Heart right ventricle (tissue), 16 donors: ENCODE data around the gene TMPRSS4. TPM values are rescaled to one million over a fixed set of nuclear protein-coding genes. Genes with fewer than 3 reads are reported as not detected.
A peak's percentile ranks its signal among the peaks of the same experiment; 100 is the strongest.

Experiments
- ATAC-seq, 8 donors: fragments of 200-7000 bp; cut with Tn5 transposase; one replicate each; pipeline ENCODE4 v1.9.1; 2020; ENCODE audit warnings: mild to moderate bottlenecking in 8 of 8, moderate library complexity in 8 of 8, moderate number of reproducible peaks in 1 of 8
- DNase-seq, 2 donors: peaks; one replicate each; pipeline ENCODE4 v3.0.0-alpha.2; 2020
- H3K27ac ChIP-seq, 10 donors: fragments of 200-600 bp; sonication (generic) in 2 of 10; one replicate each; pipeline versions ENCODE4 v1.5.0 to v1.8.0; 2020 to 2022; ENCODE audit warnings: mild to moderate bottlenecking in 3 of 10
- H3K27me3 ChIP-seq, 7 donors: fragments of 200-600 bp; one replicate each; pipeline ENCODE4 v1.8.0; 2021 to 2022; ENCODE audit warnings: mild to moderate bottlenecking in 2 of 7
- H3K36me3 ChIP-seq, 9 donors: fragments of 200-600 bp; sonication (generic) in 1 of 9; one replicate each; pipeline versions ENCODE4 v1.5.0 to v1.8.0; 2020 to 2022; ENCODE audit warnings: mild to moderate bottlenecking in 2 of 9
- H3K4me1 ChIP-seq, 9 donors: fragments of 200-600 bp; sonication (generic) in 1 of 9; one replicate each; pipeline versions ENCODE4 v1.5.0 to v1.8.0; 2020 to 2022; ENCODE audit warnings: mild to moderate bottlenecking in 4 of 9
- H3K4me3 ChIP-seq, 10 donors: fragments of 200-600 bp; sonication (generic) in 2 of 10; one replicate each; pipeline versions ENCODE4 v1.5.0 to v1.8.0; 2020 to 2022; ENCODE audit warnings: mild to moderate bottlenecking in 7 of 10, moderate library complexity in 2 of 10
- H3K9me3 ChIP-seq, 11 donors: fragments of 200-600 bp in 10 of 11; sonication (generic) in 2 of 11; one replicate each; pipeline versions ENCODE4 v1.5.0 to v1.8.0; 2013 to 2022; ENCODE audit warnings: mild to moderate bottlenecking in 2 of 11, control low read depth in 1 of 11, moderate library complexity in 1 of 11
- WGBS, 2 donors: extraction: QIAGEN DNeasy Blood & Tissue Kit; methylation state at CpG; one replicate each; pipeline ENCODE4 v1.1.7; 2013; ENCODE audit warnings: inconsistent platforms in 1 of 2; 5-methylcytosine and 5-hydroxymethylcytosine counted together
- intact Hi-C, 10 donors: fragments of 100-400 bp; cut with DNase I; formaldehyde crosslinking; loops; one replicate each; pipeline versions ENCODE4 v1.11.1 to v1.14.2; 2022
- polyA plus RNA-seq, 2 donors: library from polyadenylated mRNA; stranded (reverse); fragments of 200-250 nt; gene quantifications; one replicate each; pipeline ENCODE4 v1.2.3, GENCODE V29; 2013
- total RNA-seq, 10 donors: library from RNA; stranded (reverse); fragmentation: NEBNext Ultra II Directional in 3 of 10; extraction: Animal tissue kit (Norgen Biotek cat#: 25700) in 3 of 10; gene quantifications; one replicate each; pipeline versions ENCODE4 v1.2.1 to v1.2.4, GENCODE V29; 2021 to 2023
- TF ChIP-seq, protein P1 (sequence below), 9 donors: fragments of 200-600 bp; sonication (generic) in 2 of 9; IDR thresholded peaks; one replicate each; pipeline versions ENCODE4 v1.5.0 to v1.8.0; 2021 to 2022; ENCODE audit warnings: antibody characterized with exemption in 9 of 9, mild to moderate bottlenecking in 5 of 9, moderate library complexity in 1 of 9
- donor health status: Arrhythmogenic right ventricular cardiomyopathy.
- donor health status: ischemic (EF 13 %, LVEDD 7.1; RV severe dilation, severe dysfunction).
- donor health status: healthy with polysubstance abuse.
- donor health status: DM: no; HTN: yes; CAD: no.
- donor health status: DM: no; HTN: no; CAD: no.
- donor health status: ischemic (EF 25% LVEDD 6.9; RV normal size, moderate dysfunction).
- donor health status: ischemic (EF 25% LVEDD 5.7; RV mildly dilated, moderate dysfunction).
- donor health status: healthy.
- donor health status: DM: yes; HTN: yes; CAD: no.
- donor health status: Ischemic cardiomyopathy.
- donor health status: ischemic (EF 35%, LVEDD 5.7; RV mildly dilated, moderate dysfunction).
- donor health status: nonischemic (EF 11% LVEDD 7.7; RV severe dilation, severe dysfunction).
- donor health status: DM: yes; HTN: yes; CAD: no.
- donor health status: PGD.
- donor health status: ischemic (EF 29% LVEDD 5.4; RV normal size, mild dysfunction).
- donor health status: nonischemic (EF 23%, LVEDD 6.1; RV moderate dilation, normal function).

The TMPRSS4 gene
- total and polyA plus RNA-seq, 12 donors: 0.34 to 1.4 (median 0.84) TPM; not detected in 8

- TF ChIP-seq, protein P1, sequence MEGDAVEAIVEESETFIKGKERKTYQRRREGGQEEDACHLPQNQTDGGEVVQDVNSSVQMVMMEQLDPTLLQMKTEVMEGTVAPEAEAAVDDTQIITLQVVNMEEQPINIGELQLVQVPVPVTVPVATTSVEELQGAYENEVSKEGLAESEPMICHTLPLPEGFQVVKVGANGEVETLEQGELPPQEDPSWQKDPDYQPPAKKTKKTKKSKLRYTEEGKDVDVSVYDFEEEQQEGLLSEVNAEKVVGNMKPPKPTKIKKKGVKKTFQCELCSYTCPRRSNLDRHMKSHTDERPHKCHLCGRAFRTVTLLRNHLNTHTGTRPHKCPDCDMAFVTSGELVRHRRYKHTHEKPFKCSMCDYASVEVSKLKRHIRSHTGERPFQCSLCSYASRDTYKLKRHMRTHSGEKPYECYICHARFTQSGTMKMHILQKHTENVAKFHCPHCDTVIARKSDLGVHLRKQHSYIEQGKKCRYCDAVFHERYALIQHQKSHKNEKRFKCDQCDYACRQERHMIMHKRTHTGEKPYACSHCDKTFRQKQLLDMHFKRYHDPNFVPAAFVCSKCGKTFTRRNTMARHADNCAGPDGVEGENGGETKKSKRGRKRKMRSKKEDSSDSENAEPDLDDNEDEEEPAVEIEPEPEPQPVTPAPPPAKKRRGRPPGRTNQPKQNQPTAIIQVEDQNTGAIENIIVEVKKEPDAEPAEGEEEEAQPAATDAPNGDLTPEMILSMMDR (IDR thresholded peaks at IDR 0.05): no peak
- peak in 1 of 8 donors; percentile 19 for ATAC-seq
These were observed 16.2 kb downstream of the TMPRSS4 start for GRCh38 chr11:118092907-118093571.

GRCh38 chr11:118095493-118095892 is 18.6 kb downstream of the TMPRSS4 start:
- intact Hi-C loops: no loop called here
- no peak for ATAC-seq
- H3K27me3 ChIP-seq: no peaks in the 10 kb centered on the region

More at GRCh38 chr11:118092907-118093571, 16.2 kb downstream of the TMPRSS4 start:
- Histone ChIP-seq H3K4me3 (no peak overlapping the region), H3K4me1 (peaks cover 0 to 5% (median 0%) of the 10 kb centered on the region in 9 donors), H3K27ac (no peak overlapping the region), H3K9me3 (peaks cover 0 to 5% (median 0%) of the 10 kb centered on the region in 11 donors), H3K36me3 (no peaks in the 10 kb centered on the region), H3K27me3 (no peaks in the 10 kb centered on the region)
- 73 to 77% methylated on average over 8 of the region's 8 CpGs for WGBS, 2 donors
- no peak for DNase-seq
- intact Hi-C loops: no loop called here

DNA sequence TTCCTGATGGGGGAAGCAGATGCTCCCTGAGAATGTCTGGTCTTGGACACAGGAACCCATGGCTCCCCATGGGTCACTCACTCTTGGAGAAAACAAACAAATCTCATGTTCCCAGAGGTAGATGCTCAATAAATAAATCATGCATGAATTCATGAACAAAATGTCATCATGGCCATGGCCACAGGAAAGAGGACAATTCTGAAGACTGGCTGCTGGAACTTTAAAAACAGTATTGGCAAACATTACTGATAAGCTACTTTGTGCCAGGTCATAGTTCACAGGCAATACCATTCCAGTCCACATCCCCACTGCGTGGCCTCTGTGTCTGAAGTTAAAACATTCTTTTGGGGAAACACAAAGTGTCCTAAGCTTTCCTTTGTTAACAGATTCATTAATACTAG is 19.1 kb downstream of the TMPRSS4 start:
- peaks cover 0 to 17% (median 10%) of the 10 kb centered on the region in 9 donors for H3K4me1 ChIP-seq
- DNase-seq (no peak), ATAC-seq (no peak)
- TF ChIP-seq, protein P1 (IDR thresholded peaks at IDR 0.05): no peak
- WGBS, 2 donors: 0 to 74% methylated on average over 1 of the region's 1 CpG
- no peak overlapping the region for H3K27ac ChIP-seq
- no peak overlapping the region for H3K4me3 ChIP-seq
- H3K36me3 ChIP-seq: no peaks in the 10 kb centered on the region
- H3K27me3 ChIP-seq: no peaks in the 10 kb centered on the region
- H3K9me3 ChIP-seq: no peaks in the 10 kb centered on the region
- intact Hi-C loops: no loop called here

More at GRCh38 chr11:118095493-118095892, 18.6 kb downstream of the TMPRSS4 start:
- TF ChIP-seq, protein P1 (IDR thresholded peaks at IDR 0.05): no peak
- Histone ChIP-seq H3K4me1 (peaks cover 0 to 12% (median 6%) of the 10 kb centered on the region in 9 donors), H3K4me3 (no peak overlapping the region), H3K9me3 (no peaks in the 10 kb centered on the region), H3K36me3 (no peaks in the 10 kb centered on the region), H3K27ac (no peak overlapping the region)
- WGBS, 2 donors: 63 to 70% methylated on average over 4 of the region's 4 CpGs
- DNase-seq: no peak

- 76 to 77% methylated on average over 11 of the region's 11 CpGs for WGBS, 2 donors
- Histone ChIP-seq H3K36me3 (no peaks in the 10 kb centered on the region), H3K9me3 (no peaks in the 10 kb centered on the region), H3K27me3 (no peaks in the 10 kb centered on the region), H3K4me3 (no peak overlapping the region), H3K27ac (peak overlapping the region in 9 of 10 donors; percentile 1 to 83 (median 68)), H3K4me1 (peaks cover 0 to 20% (median 12%) of the 10 kb centered on the region in 9 donors)
- intact Hi-C loops: no loop called here
- ATAC-seq (peak in 4 of 8 donors; percentile 15 to 44 (median 38)), DNase-seq (no peak)
- TF ChIP-seq, protein P1 (IDR thresholded peaks at IDR 0.05): no peak
These were observed 22.3 kb downstream of the TMPRSS4 start for GRCh38 chr11:118098996-118099837.
